AG04449 (cell line): Measurements from ENCODE around the gene TCHH.
"Not testable (repeated sequence)": the region's sequence is repeated elsewhere in the genome, so short reads cannot be mapped to it uniquely, and the experiment has no call there.

Experiments used
- CTCF ChIA-PET: fragments of 350-600 bp; formaldehyde crosslinking; extraction: SDS; loops from one replicate; lab custom pipeline; 2021; ENCODE audit warnings: antibody characterized with exemption; lab: Yijun Ruan, JAX
- POLR2A ChIA-PET: fragments of 400-600, 350-600 bp; formaldehyde crosslinking; extraction: SDS; loops from one replicate; lab custom pipeline; 2020; ENCODE audit warnings: antibody characterized with exemption, inconsistent platforms; lab: Yijun Ruan, JAX
- DNase-seq: peaks from one replicate; pipeline ENCODE4 v3.0.0-alpha.2; 2010; ENCODE audit warnings: low read depth, low spot score
- H3K4me3 ChIP-seq: 2 replicates; pipeline ENCODE4 v1.5.1; 2011; ENCODE audit warnings: low read depth, mild to moderate bottlenecking, control low read depth, low read length
- CTCF ChIP-seq: IDR thresholded peaks from one replicate; pipeline ENCODE4 v1.5.1; 2011; ENCODE audit warnings: mild to moderate bottlenecking, moderate library complexity, low read length, control low read depth, inconsistent platforms; ENCODE audit not compliant: insufficient read depth; ENCODE audit errors: missing control alignments

TCHH gene

GRCh38 chr1:152084853-152085252 is 30.4 kb downstream of the TCHH start:
- ChIA-PET POLR2A (no interaction called here), CTCF (no interaction called here)
- DNase-seq = no peak
- no peak overlapping the region for H3K4me3 ChIP-seq
- no peak for TF ChIP-seq CTCF

- CTCF ChIA-PET, POLR2A ChIA-PET, DNase-seq, H3K4me3 ChIP-seq: not testable (repeated sequence)
Observed at GRCh38 chr1:152081026-152081425, 34.2 kb downstream of the TCHH start.

GRCh38 chr1:152080494-152080893 is 34.8 kb downstream of the TCHH start:
- CTCF ChIA-PET = interaction anchor here (0.7 kb wide), 1 partner anchor 28 kb away, joined by 3 read pairs; no protein-coding TSS in a partner anchor
- H3K4me3 ChIP-seq, DNase-seq, POLR2A ChIA-PET: not testable (repeated sequence)

- CTCF ChIA-PET = no interaction called here
- POLR2A ChIA-PET = no interaction called here
- H3K4me3 ChIP-seq = no peak overlapping the region
- TF ChIP-seq CTCF = no peak
- no peak for DNase-seq
Observed at GRCh38 chr1:152078831-152079441, 36.3 kb downstream of the TCHH start.

GRCh38 chr1:152072311-152072710 is 42.9 kb downstream of the TCHH start:
- TF ChIP-seq CTCF = no peak
- CTCF ChIA-PET = interaction anchor here (1.7 kb wide), 1 partner anchor 19 kb away, joined by 6 read pairs; no protein-coding TSS in a partner anchor
- POLR2A ChIA-PET = no interaction called here
- H3K4me3 ChIP-seq = no peak overlapping the region
- DNase-seq = no peak

- CTCF ChIA-PET = no interaction called here
- POLR2A ChIA-PET = no interaction called here
- TF ChIP-seq CTCF = no peak
- DNase-seq = no peak
- no peak overlapping the region for H3K4me3 ChIP-seq
Observed at GRCh38 chr1:152071123-152071522, 44.1 kb downstream of the TCHH start.

- DNase-seq = no peak
- TF ChIP-seq CTCF = no peak
- CTCF ChIA-PET = interaction anchor here (0.9 to 2.1 kb wide), 4 partner anchors 15 to 392 kb away, joined by 3 to 6 read pairs (median 5); no protein-coding TSS in a partner anchor
- H3K4me3 ChIP-seq = no peak overlapping the region
- POLR2A ChIA-PET = no interaction called here
Observed at GRCh38 chr1:152067929-152068328, 47.3 kb downstream of the TCHH start.
